Pancreas (tissue), 10 donors: Measurements from ENCODE around the gene SEZ6. TPM values are rescaled to one million over a fixed set of nuclear protein-coding genes. Genes with fewer than 3 reads are reported as not detected.

Source experiments
- ATAC-seq, 4 donors: fragments of 200-7000 bp; cut with Tn5 transposase; one replicate each; pipeline versions ENCODE4 v1.8.0 to v1.9.1; 2020; ENCODE audit warnings: mild to moderate bottlenecking in 4 of 4, moderate library complexity in 4 of 4
- DNase-seq, 6 donors: peaks; one replicate each; pipeline ENCODE4 v3.0.0-alpha.2; 2020
- FAIRE-seq: peaks from 2 replicates; lab custom pipeline; 2012; peaks lifted over from hg19 to GRCh38; lab: Jason Lieb, UNC
- H3K27ac ChIP-seq, 4 donors: fragments of 200-600 bp; sonication (generic); 1 replicate in 3 of 4; 2 replicates in 1 of 4; pipeline versions ENCODE4 v1.5.0 to v1.8.0; 2020
- H3K27me3 ChIP-seq, 4 donors: fragments of 200-600 bp; one replicate each; pipeline ENCODE4 v1.8.0; 2021
- H3K36me3 ChIP-seq, 3 donors: fragments of 200-600 bp; sonication (generic) in 1 of 3; one replicate each; pipeline versions ENCODE4 v1.5.0 to v1.8.0; 2020 to 2021
- H3K4me1 ChIP-seq, 3 donors: fragments of 200-600 bp; one replicate each; pipeline ENCODE4 v1.8.0; 2021
- H3K4me3 ChIP-seq, 4 donors: fragments of 200-600 bp; sonication (generic) in 2 of 4; one replicate each; pipeline versions ENCODE4 v1.5.0 to v1.8.0; 2020 to 2021
- H3K9me3 ChIP-seq, 4 donors: fragments of 200-600 bp; one replicate each; pipeline ENCODE4 v1.8.0; 2021
- CTCF ChIP-seq, 4 donors: fragments of 200-600 bp; sonication (generic) in 3 of 4; IDR thresholded peaks; one replicate each; pipeline versions ENCODE4 v1.5.0 to v1.8.0; 2021; ENCODE audit warnings: antibody characterized with exemption in 4 of 4
- WGBS, 2 donors: extraction: QIAGEN DNeasy Blood & Tissue Kit; methylation state at CpG; one replicate each; pipeline ENCODE4 v1.1.7; 2013; 5-methylcytosine and 5-hydroxymethylcytosine counted together
- intact Hi-C, 3 donors: fragments of 100-400 bp; cut with DNase I; formaldehyde crosslinking; loops; one replicate each; pipeline versions ENCODE4 v1.11.1 to v1.14.2; 2022
- polyA plus RNA-seq, 2 donors: library from polyadenylated mRNA; stranded (reverse); fragments of 200-250 nt; gene quantifications; one replicate each; pipeline ENCODE4 v1.2.3, GENCODE V29; 2013
- total RNA-seq, 6 donors: library from RNA; stranded (reverse); fragmentation: NEBNext Ultra II Directional in 4 of 6; extraction: Animal tissue kit (Norgen Biotek cat#: 25700) in 4 of 6; gene quantifications; one replicate each; pipeline versions ENCODE4 v1.2.1 to v1.2.4, GENCODE V29; 2021 to 2023
- donor health status: healthy with polysubstance abuse.
- donor health status: DM: no; HTN: no; CAD: no; lungs with moderate emphysema.
- donor health status: DM: no; HTN: no; CAD: no.
- donor health status: control.
- donor health status: control.
- donor health status: Bipolar disorder and iron deficiency.
- donor health status: DM: yes; HTN: yes; CAD: no.
- donor health status: DM: no; HTN: no; CAD: no.
- donor health status: DM: no; HTN: no; CAD: no.
- donor health status: DM: yes; HTN: yes; CAD: no.

SEZ6 gene
- total and polyA plus RNA-seq, 8 donors, result 0.13 to 5.0 (median 0.64) TPM

GRCh38 chr17:28999206-28999605, 6.6 kb downstream of the SEZ6 start:
- 32 to 41% methylated on average over 5 of the region's 5 CpGs for WGBS, 2 donors
- no peak for ATAC-seq
- Histone ChIP-seq H3K4me1 (no peaks in the 10 kb centered on the region), H3K27ac (no peak overlapping the region), H3K9me3 (no peaks in the 10 kb centered on the region), H3K4me3 (no peak overlapping the region), H3K36me3 (no peaks in the 10 kb centered on the region), H3K27me3 (no peaks in the 10 kb centered on the region)
- no peak for TF ChIP-seq CTCF (IDR thresholded peaks at IDR 0.05)
- FAIRE-seq, result no peak
- DNase-seq, result no peak
- intact Hi-C loops, result no loop called here

- intact Hi-C loops, result no loop called here
- H3K27ac ChIP-seq, result no peak overlapping the region
These were observed 8.0 kb downstream of the SEZ6 start for GRCh38 chr17:28997806-28998205.

GRCh38 chr17:28996554-28997096, 9.2 kb downstream of the SEZ6 start:
- FAIRE-seq (no peak), ATAC-seq (no peak), DNase-seq (no peak)
- intact Hi-C loops, result no loop called here
- H3K27me3 ChIP-seq, result no peaks in the 10 kb centered on the region
- no peaks in the 10 kb centered on the region for H3K36me3 ChIP-seq
- no peak overlapping the region for H3K4me3 ChIP-seq
- WGBS, 2 donors, result 59 to 71% methylated on average over 5 of the region's 5 CpGs
- no peak overlapping the region for H3K27ac ChIP-seq
- no peaks in the 10 kb centered on the region for H3K4me1 ChIP-seq
- no peaks in the 10 kb centered on the region for H3K9me3 ChIP-seq
- no peak for TF ChIP-seq CTCF (IDR thresholded peaks at IDR 0.05)

More at GRCh38 chr17:28997806-28998205, 8.0 kb downstream of the SEZ6 start:
- ATAC-seq, result no peak
- no peak for TF ChIP-seq CTCF (IDR thresholded peaks at IDR 0.05)
- Histone ChIP-seq H3K27me3 (no peaks in the 10 kb centered on the region), H3K36me3 (no peaks in the 10 kb centered on the region), H3K9me3 (no peaks in the 10 kb centered on the region), H3K4me1 (no peaks in the 10 kb centered on the region), H3K4me3 (no peak overlapping the region)
- FAIRE-seq, result no peak
- WGBS, 2 donors, result 92 to 95% methylated on average over 1 of the region's 1 CpG
- no peak for DNase-seq

- Histone ChIP-seq H3K9me3 (no peaks in the 10 kb centered on the region), H3K27me3 (no peaks in the 10 kb centered on the region), H3K4me3 (no peak overlapping the region), H3K36me3 (no peaks in the 10 kb centered on the region), H3K27ac (no peak overlapping the region), H3K4me1 (no peaks in the 10 kb centered on the region)
- ATAC-seq (no peak), DNase-seq (no peak), FAIRE-seq (no peak)
- WGBS, 2 donors, result 67 to 71% methylated on average over 13 of the region's 13 CpGs
- TF ChIP-seq CTCF (IDR thresholded peaks at IDR 0.05), result no peak
- intact Hi-C loops, result no loop called here
These were observed 12.0 kb downstream of the SEZ6 start for GRCh38 chr17:28993645-28994426.
